Retinal pigment epithelial cell (primary cell): ENCODE measurements around the gene DNER.
"Not testable (repeated sequence)": the region's sequence is repeated elsewhere in the genome, so short reads cannot be mapped to it uniquely, and the experiment has no call there.

Source experiments
- DNase-seq: peaks from one replicate; pipeline ENCODE4 v3.0.0-alpha.2; 2010; ENCODE audit warnings: low read depth
- H3K4me3 ChIP-seq: 2 replicates; pipeline ENCODE4 v1.5.1; 2011; ENCODE audit warnings: mild to moderate bottlenecking, low read length, control low read depth, moderate library complexity
- CTCF ChIP-seq: conservative IDR thresholded peaks from 2 replicates; pipeline ENCODE4 v1.5.1; 2011; ENCODE audit warnings: low read depth, low read length, control low read depth, inconsistent platforms

DNER gene

GRCh38 chr2:229714080-229714735, at the start of gene DNER:
DNER (minus strand) TSS chr2:229714555; CDS start chr2:229714423, 132 bp downstream.
- peak within 1 kb of the TSS; percentile 48 for H3K4me3 ChIP-seq

GRCh38 chr2:229761663-229762062, 47.3 kb upstream of the DNER start:
- H3K4me3 ChIP-seq = no peak overlapping the region
- no peak for TF ChIP-seq CTCF
- no peak for DNase-seq

More at GRCh38 chr2:229714080-229714735, at the start of gene DNER:
- DNase-seq = no peak
- TF ChIP-seq CTCF = no peak

GRCh38 chr2:229757462-229757861, 43.1 kb upstream of the DNER start:
- not testable (repeated sequence) for H3K4me3 ChIP-seq, DNase-seq

- DNase-seq = no peak
- no peak overlapping the region for H3K4me3 ChIP-seq
- TF ChIP-seq CTCF = no peak
Observed at GRCh38 chr2:229752970-229753729, 38.8 kb upstream of the DNER start.

GRCh38 chr2:229749779-229750178, 35.4 kb upstream of the DNER start:
- no peak overlapping the region for H3K4me3 ChIP-seq
- no peak for TF ChIP-seq CTCF

GRCh38 chr2:229748950-229749349, 34.6 kb upstream of the DNER start:
- no peak for TF ChIP-seq CTCF
- DNase-seq = no peak
- H3K4me3 ChIP-seq = no peak overlapping the region

More at GRCh38 chr2:229749779-229750178, 35.4 kb upstream of the DNER start:
- DNase-seq = no peak

- DNase-seq = not testable (repeated sequence)
Observed at GRCh38 chr2:229742691-229743090, 28.3 kb upstream of the DNER start.

GRCh38 chr2:229740279-229740678, 25.9 kb upstream of the DNER start:
- H3K4me3 ChIP-seq = no peak overlapping the region
- DNase-seq = no peak
- TF ChIP-seq CTCF = no peak

More at GRCh38 chr2:229742691-229743090, 28.3 kb upstream of the DNER start:
- not testable (repeated sequence) for H3K4me3 ChIP-seq
